NCI-H345 (cell line): Measurements from ENCODE around the gene NHLH1.

Source experiments
- DNase-seq: peaks from one replicate; lab custom pipeline; 2025; lab: John Stamatoyannopoulos, UW

Gene NHLH1

GRCh38 chr1:160412028-160412362 lies 45.1 kb downstream of the NHLH1 start:
- DNase-seq: no peak

GRCh38 chr1:160413716-160414115 lies 46.8 kb downstream of the NHLH1 start:
- no peak for DNase-seq

- no peak for DNase-seq
Measured at GRCh38 chr1:160414881-160415280, 48.0 kb downstream of the NHLH1 start.

DNA sequence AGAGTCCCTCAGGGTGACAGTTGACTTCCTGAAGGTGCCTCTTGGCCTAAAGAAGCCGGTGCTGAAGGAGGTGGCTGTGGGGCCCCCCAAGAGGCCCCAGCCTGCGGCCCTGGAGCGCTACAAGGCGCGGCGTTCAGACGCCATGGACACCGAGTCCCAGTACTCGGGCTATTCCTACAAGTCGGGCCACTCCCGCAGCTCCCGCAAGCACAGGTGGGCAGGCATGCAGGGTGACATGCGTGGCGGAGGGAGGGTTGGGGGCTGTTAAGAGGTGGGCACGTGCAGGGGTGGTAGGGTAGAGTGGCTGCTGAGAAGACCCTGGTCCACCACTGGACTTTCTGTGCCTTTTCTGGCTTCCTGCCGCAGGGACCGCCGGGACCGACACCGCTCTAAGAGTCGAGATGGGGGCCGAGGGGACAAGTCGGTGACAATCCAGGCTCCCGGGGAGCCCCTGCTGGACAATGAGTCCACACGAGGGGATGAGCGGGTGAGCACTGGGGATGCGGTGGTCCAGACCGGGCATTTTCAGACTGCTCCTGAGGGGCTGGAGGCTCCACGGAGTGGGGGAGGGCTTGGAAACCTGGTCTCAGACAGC lies 48.9 kb downstream of the NHLH1 start:
- no peak for DNase-seq

DNA sequence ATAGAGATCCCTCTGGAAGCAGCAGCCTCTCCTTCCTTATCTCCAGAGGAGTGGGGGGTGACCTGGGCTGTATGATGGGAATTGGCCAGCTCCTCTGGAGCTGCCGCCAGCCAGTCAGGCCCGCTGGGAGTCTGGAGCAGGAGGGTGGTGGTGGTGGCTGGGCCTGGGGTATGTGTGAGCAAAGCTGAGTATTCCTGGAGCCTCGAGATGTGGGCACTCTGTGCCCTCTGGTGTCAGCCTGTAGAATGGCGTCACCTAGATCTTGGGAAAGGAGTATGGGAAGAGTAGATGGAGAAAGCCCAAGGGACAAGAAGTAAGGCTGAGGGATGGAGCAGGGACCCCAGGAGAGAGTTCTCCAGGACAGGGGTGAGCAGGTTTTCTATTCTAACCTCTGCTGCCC lies 49.5 kb downstream of the NHLH1 start:
- DNase-seq: no peak

GRCh38 chr1:160418483-160418882 lies 51.6 kb downstream of the NHLH1 start:
- no peak for DNase-seq

DNA sequence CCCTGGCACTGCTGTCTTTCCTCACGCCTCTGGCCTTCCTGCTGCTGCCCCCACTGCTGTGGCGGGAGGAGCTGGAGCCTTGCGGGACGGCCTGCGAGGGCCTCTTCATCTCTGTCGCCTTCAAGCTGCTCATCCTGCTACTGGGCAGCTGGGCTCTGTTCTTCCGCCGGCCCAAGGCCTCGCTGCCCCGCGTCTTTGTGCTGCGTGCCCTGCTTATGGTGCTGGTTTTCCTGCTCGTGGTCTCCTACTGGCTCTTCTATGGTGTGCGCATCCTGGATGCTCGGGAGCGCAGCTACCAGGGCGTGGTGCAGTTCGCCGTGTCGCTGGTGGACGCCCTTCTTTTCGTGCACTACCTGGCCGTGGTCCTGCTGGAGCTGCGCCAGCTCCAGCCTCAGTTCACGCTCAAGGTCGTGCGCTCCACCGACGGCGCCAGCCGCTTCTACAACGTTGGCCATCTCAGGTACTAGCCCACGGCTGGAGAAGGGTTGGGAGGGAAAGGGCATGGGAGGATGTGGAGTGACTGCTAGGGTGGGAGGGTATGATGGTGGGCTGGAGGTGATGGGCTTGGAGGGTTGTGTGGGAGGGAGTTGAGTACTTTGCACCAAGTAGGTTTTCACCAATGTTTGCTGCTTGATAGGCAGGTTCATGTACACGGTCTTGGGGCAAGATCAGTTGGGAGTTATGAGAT lies 52.4 kb downstream of the NHLH1 start:
- no peak for DNase-seq

DNA sequence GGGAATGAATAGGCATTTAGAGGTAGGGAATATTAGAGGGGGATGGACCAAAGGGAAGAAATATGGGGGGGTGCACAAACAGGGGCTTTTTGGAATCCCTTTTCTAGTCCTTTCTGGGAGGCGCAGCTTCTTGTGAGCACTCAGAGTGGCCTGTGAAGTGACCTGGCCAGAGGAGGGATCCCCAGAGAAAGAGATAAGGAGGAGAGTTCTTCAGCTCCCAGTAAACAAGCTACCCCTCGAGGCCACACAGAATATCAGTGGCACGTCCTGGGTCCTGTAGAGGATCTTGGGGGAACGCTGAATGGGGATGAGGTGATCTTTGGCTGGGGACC lies 52.9 kb downstream of the NHLH1 start:
- DNase-seq: no peak

DNA sequence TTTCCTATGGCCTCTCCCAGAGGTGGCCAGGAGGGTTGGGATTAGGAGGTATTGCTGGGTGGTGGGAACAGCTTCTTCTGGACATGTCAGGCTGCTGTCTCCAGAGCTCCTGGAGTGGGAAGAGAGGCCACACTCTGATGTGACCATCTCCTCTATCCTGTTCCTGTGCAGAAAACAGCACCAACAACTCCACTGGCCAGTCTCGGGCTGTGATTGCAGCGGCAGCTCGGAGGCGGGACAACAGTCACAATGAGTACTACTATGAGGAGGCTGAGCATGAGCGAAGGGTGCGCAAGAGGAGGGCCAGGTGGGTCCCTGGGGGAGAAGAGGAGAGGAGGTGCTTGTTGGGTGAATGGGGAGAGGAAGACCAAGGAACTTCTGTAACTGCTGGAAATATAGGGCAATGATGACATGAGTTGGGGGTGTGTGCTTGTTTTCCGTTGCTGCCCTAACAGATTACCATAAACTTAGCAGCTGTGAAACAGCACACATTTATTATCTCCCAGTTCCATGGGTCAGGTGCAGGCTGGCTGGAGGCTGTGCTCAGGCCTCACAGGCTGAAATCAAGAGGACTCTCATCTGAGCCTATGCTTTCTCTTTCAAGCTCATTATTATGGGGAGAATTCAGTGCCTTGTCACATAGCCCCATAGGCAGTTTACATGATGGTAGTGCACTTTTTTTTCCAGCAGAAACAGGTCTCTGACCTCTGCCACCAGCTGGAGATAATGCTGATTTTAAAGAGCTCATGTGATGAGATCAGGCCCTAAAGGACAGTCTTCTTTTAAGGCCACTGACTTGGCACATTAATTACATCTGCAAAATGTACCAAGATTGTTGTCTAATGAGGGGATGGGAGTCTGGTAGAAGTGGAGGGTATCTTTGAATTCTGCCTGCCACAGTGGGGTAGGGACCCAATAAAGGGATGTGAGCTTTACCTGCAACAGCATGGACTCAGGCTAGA lies 54.3 kb downstream of the NHLH1 start:
- no peak for DNase-seq

DNA sequence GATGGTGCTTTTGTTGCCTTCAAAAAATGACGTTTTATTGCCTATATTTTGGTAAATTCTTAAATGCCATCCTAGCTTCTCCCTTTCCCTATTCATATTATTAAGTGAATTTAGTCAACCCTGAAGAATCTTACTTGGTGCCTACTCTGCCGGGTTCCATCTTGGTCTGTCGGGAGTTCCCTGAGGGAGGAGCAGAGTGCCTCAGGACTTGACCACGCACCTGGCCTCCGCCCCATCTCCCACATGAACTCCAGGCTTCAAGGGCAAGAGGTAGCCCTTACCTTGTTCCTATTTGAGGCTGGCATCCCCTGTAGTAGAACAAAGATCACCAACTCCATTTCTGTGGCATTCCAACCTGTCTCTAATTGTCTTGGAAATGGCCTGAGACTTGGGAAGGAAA lies 55.0 kb downstream of the NHLH1 start:
- no peak for DNase-seq
